GM12873 (cell line): ENCODE data around the gene SBNO1.

Experiments
- TF ChIP-seq, protein P1 (sequence below): IDR thresholded peaks from 2 replicates; pipeline ENCODE4 v1.5.1; 2012; ENCODE audit warnings: low read depth, mild to moderate bottlenecking, moderate library complexity, low read length, control low read depth; ENCODE audit not compliant: insufficient read depth; ENCODE audit errors: missing control alignments

Gene SBNO1

DNA sequence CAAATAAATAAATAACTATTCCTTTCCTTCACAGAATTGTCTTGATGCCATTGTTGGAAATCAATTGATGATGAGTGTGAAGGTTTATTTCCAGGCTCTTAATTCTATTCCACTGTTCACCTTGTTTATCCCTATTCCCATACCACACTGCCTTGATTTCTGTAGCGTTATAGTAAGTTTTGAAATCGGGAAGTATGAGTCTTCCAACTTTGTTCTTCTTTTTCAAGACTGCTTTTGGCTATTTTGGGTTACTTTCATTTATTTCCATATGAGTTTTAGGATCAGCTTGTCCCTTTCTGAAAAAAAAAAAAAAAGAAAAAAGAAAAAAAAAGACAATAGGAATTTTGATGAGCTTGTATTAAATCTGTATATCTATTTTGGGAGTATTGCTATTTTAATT is 83.7 kb downstream of the SBNO1 start:
- TF ChIP-seq, protein P1, sequence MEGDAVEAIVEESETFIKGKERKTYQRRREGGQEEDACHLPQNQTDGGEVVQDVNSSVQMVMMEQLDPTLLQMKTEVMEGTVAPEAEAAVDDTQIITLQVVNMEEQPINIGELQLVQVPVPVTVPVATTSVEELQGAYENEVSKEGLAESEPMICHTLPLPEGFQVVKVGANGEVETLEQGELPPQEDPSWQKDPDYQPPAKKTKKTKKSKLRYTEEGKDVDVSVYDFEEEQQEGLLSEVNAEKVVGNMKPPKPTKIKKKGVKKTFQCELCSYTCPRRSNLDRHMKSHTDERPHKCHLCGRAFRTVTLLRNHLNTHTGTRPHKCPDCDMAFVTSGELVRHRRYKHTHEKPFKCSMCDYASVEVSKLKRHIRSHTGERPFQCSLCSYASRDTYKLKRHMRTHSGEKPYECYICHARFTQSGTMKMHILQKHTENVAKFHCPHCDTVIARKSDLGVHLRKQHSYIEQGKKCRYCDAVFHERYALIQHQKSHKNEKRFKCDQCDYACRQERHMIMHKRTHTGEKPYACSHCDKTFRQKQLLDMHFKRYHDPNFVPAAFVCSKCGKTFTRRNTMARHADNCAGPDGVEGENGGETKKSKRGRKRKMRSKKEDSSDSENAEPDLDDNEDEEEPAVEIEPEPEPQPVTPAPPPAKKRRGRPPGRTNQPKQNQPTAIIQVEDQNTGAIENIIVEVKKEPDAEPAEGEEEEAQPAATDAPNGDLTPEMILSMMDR: no peak

DNA sequence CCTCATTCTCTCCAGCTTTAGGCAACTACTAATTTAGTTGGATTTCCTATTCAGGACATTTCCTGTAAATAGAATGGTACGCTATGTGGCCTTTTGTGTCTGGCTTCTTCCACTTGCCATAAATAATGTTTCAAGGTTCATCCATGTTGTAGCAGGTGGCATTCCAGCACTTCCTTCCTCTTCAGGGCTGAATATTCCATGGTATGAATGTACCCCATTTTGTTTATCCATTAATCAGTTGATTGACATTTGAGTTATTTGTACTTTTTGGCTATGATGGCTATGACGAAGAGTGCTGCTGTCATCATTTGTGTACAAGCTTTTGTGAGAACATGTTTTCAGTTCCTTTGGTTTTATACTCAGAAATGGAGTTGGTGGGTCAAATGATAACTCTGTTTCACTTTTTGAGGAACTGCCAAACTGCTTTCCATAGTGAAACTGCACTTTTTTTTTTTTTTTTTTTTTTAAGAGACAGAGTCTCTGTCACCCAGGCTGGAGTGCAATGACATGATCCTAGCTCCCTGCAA is 86.5 kb downstream of the SBNO1 start:
- TF ChIP-seq, protein P1: no peak

DNA sequence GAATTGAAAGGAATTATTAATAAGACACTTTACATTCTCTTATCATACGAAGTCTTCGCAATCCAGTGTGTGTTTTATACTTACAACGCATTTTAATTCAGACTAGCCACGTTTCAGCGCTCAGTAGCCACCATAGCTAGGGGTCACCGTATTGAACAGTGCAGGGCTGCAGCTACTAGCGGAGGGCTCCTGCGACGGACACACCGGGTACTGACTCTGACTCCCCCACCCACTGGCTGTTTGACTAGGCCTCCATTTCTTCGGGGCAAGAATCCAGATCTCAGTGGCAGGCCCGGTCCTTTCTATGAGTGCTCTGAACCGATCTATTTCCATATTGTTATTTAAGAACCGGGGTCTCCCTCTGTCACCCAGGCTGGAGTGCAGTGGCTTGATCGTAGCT is 91.5 kb downstream of the SBNO1 start:
- TF ChIP-seq, protein P1: no peak

DNA sequence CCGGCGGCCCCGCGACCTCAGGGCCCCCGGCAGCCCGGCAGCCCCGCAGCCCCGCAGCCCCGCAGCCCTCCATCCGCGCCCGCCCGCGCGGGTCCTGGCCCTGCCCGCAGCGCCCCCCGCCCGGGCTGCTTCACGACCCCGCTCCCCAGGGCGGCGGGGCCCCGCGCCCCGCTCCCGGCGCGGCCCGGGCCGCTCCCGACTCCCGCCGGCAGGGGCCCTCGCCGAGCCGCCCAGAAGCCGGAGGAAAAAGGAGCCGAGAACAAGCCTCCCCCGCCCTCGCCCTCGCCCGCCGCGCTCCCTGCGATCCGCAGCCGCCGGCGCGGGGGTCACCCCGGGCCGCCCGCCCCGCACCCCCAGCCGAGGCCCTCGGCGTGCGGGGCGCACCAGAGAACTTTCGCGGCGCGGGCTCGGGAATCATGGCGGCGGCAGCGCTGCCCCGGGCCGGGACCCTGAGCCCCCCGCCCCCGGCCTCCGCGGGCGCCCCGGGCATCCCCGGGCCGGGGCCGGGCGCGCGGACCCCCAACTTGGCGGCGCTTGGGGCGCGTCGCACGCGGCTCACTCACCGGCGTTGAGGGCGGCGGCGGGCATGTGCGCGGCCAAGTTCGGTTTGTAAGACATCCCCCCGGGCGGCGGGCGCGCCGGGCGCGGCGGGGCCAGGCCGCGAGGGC is 93.5 kb downstream of the SBNO1 start:
- TF ChIP-seq, protein P1: peak; percentile 51

DNA sequence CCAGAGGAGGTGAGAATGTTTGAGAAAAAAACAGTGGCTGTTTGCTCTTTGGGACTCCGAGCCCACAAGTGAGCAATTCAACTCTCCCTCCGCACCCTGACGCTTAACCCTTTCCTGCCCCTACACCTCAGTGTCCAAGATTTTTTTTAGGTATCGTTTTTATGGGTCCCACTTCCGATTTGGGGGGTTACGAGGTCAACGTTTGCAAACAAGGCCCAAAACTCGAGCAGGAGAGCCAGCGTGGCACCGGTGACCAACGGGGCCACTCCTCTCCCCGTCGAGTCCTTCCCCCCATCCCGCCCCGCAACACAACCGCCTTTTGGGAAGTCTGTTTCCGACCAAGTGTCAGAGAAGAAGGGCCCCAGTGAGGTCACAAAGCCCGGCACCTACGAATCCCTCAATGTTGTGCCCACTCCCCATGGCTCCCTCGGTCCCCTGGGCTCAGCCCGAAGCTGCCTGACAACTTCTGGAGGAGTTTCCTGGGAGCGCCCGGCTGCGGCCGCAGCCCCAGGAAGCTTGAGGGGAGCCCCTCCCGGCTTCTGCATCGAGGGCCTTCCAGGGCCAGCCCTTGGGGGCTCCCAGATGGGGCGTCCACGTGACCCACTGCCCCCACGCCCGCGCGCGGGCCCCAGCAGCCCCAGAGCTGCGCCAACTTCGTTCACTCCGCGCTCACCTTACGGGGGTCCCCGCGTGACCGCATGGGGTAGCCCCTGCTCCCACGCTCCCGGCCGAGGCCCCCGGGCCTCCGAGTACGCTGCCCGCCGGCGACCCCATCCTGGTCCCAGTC is 94.2 kb downstream of the SBNO1 start:
- TF ChIP-seq, protein P1: no peak

DNA sequence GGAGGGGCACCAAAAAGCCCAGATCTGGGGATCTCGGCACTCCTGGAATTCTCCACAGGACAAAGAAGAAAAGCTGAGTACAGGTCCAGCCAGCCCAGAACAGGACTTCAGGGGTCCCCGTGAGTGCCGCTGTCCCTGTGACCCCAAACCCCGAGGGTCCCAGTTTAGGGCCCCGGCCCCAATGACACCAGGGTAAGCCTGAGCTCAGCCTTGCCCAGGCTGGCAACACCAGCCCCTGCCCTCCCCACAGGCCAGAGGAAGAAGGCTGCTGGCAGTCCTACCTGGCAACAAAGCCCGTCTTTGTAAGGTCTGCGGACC is 94.8 kb downstream of the SBNO1 start:
- TF ChIP-seq, protein P1: no peak

DNA sequence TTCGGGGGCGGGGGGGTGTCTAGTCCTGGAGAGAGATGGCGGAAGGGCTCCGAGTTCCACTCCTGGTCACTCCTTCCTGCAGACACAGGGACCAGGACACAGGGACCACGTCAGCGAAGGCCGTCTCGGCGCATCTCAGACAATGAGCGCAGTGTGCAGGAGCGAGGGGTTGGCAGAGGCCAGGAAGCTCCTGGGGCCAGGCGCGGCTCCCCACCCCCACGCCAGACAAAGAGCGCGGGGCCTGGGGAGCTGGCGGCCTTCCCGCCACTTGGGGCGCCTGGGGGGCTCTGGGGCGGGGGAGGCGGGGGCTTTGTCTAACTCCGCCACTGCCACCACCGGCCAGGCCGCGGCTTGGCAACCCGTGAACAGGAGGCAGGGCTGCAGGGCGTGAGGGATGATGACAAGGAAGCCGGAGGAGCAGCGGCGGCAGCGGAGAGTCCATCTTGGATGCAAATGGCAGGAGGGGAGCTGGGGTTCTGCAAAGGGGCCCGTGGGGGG is 95.2 kb downstream of the SBNO1 start:
- TF ChIP-seq, protein P1: peak; percentile 14
